Medulla oblongata (tissue), 1 donor: Measurements from ENCODE around the gene SYTL3.

Experiments used
- DNase-seq: peaks from one replicate; pipeline ENCODE4 v3.0.0-alpha.2; 2015; ENCODE audit errors: extremely low spot score

The SYTL3 gene

GRCh38 chr6:158758941-158759479, 109.2 kb downstream of the SYTL3 start:
- no peak for DNase-seq

- DNase-seq = no peak
These were observed 110.2 kb downstream of the SYTL3 start for GRCh38 chr6:158759966-158760617.

GRCh38 chr6:158760618-158761250, 110.9 kb downstream of the SYTL3 start:
- no peak for DNase-seq

GRCh38 chr6:158761746-158762145, 111.9 kb downstream of the SYTL3 start:
- DNase-seq = no peak

- peak; percentile 37 for DNase-seq
These were observed 113.1 kb downstream of the SYTL3 start for GRCh38 chr6:158762787-158763433.

- no peak for DNase-seq
These were observed 113.8 kb downstream of the SYTL3 start for GRCh38 chr6:158763434-158764182.

- DNase-seq = no peak
These were observed 114.5 kb downstream of the SYTL3 start for GRCh38 chr6:158764183-158764849.

- no peak for DNase-seq
These were observed 115.1 kb downstream of the SYTL3 start for GRCh38 chr6:158764926-158765325.

- DNase-seq = no peak
These were observed 115.7 kb downstream of the SYTL3 start for GRCh38 chr6:158765499-158766068.

GRCh38 chr6:158766621-158767455, 117.0 kb downstream of the SYTL3 start:
- DNase-seq = peak; percentile 63

GRCh38 chr6:158767709-158768108, 117.9 kb downstream of the SYTL3 start:
- no peak for DNase-seq

GRCh38 chr6:158768436-158768835, 118.6 kb downstream of the SYTL3 start:
- DNase-seq = no peak

- DNase-seq = no peak
These were observed 119.4 kb downstream of the SYTL3 start for GRCh38 chr6:158769234-158769770.

GRCh38 chr6:158769771-158770432, 120.0 kb downstream of the SYTL3 start:
- peak; percentile 74 for DNase-seq

- peak; percentile 54 for DNase-seq
These were observed 120.9 kb downstream of the SYTL3 start for GRCh38 chr6:158770533-158771330.

- no peak for DNase-seq
These were observed 121.7 kb downstream of the SYTL3 start for GRCh38 chr6:158771399-158772152.

GRCh38 chr6:158772172-158772571, 122.3 kb downstream of the SYTL3 start:
- no peak for DNase-seq

GRCh38 chr6:158772851-158773371, 123.1 kb downstream of the SYTL3 start:
- DNase-seq = no peak
